Adrenal gland (tissue), 5 donors: ENCODE results near the gene NAA40.

ENCODE experiments used
- CTCF ChIP-seq, 6 experiments: fragments of 450-650 bp in 4 of 6; fragments of 200-600 bp in 2 of 6; sonication (generic) in 1 of 6; IDR thresholded peaks; 1 replicate in 5 of 6; 2 replicates in 1 of 6; pipeline versions ENCODE4 v1.5.1 to v1.8.0; 2016 to 2021; ENCODE audit warnings: antibody characterized with exemption in 6 of 6, mild to moderate bottlenecking in 2 of 6, moderate library complexity in 1 of 6
- POLR2A ChIP-seq, 2 donors: fragments of 450-650 bp; IDR thresholded peaks; one replicate each; pipeline ENCODE4 v1.6.1; 2017; ENCODE audit warnings: antibody characterized with exemption in 2 of 2, mild to moderate bottlenecking in 2 of 2, moderate library complexity in 1 of 2
- donor health status: DM: no; HTN: no; CAD: no.

GRCh38 chr11:63907063-63907462 lies 31.7 kb upstream of the NAA40 start:
- TF ChIP-seq CTCF (IDR thresholded peaks at IDR 0.05) (no peak), POLR2A (IDR thresholded peaks at IDR 0.05) (no peak)
